BE2C (cell line): ENCODE measurements around the gene TOGARAM1.

Experiments used
- DNase-seq: peaks from one replicate; pipeline ENCODE4 v3.0.0-alpha.2; 2020
- H3K27me3 ChIP-seq: fragments of 250-450 bp; sonication (Bioruptor Pico); 2 replicates; pipeline ENCODE4 v1.5.1; 2020; ENCODE audit warnings: mild to moderate bottlenecking
- H3K36me3 ChIP-seq: fragments of 250-450 bp; sonication (Bioruptor Pico); 2 replicates; pipeline ENCODE4 v1.5.1; 2020; ENCODE audit warnings: mild to moderate bottlenecking
- H3K4me1 ChIP-seq: fragments of 250-450 bp; sonication (Bioruptor Pico); 2 replicates; pipeline ENCODE4 v1.5.1; 2020
- H3K4me3 ChIP-seq: 2 replicates; pipeline ENCODE4 v1.5.1; 2011; ENCODE audit warnings: low read depth, low read length
- H3K9me3 ChIP-seq: fragments of 250-450 bp; sonication (Bioruptor Pico); 2 replicates; pipeline ENCODE4 v1.5.1; 2020
- CTCF ChIP-seq: IDR thresholded peaks from 2 replicates; pipeline ENCODE4 v1.5.1; 2012; ENCODE audit warnings: mild to moderate bottlenecking, low read depth, low read length

The TOGARAM1 gene

GRCh38 chr14:45051896-45052295 lies 89.9 kb downstream of the TOGARAM1 start:
- Histone ChIP-seq H3K27me3 (no peaks in the 10 kb centered on the region), H3K4me3 (no peak overlapping the region), H3K9me3 (no peaks in the 10 kb centered on the region; the same call in 1 of the 2 replicates), H3K4me1 (no peaks in the 10 kb centered on the region), H3K36me3 (peaks cover 33% of the 10 kb centered on the region)
- TF ChIP-seq CTCF, result no peak
- no peak for DNase-seq

- Histone ChIP-seq H3K9me3 (no peaks in the 10 kb centered on the region; the same call in 1 of the 2 replicates), H3K36me3 (peaks cover 23% of the 10 kb centered on the region), H3K4me1 (no peaks in the 10 kb centered on the region), H3K27me3 (no peaks in the 10 kb centered on the region), H3K4me3 (no peak overlapping the region)
- TF ChIP-seq CTCF, result no peak
- no peak for DNase-seq
Observed at GRCh38 chr14:45057349-45057748, 95.4 kb downstream of the TOGARAM1 start.

- Histone ChIP-seq H3K9me3 (no peaks in the 10 kb centered on the region; the same call in 1 of the 2 replicates), H3K36me3 (peaks cover 20% of the 10 kb centered on the region), H3K27me3 (no peaks in the 10 kb centered on the region), H3K4me3 (no peak overlapping the region), H3K4me1 (no peaks in the 10 kb centered on the region)
- TF ChIP-seq CTCF, result no peak
- DNase-seq, result no peak
Observed at GRCh38 chr14:45057881-45058364, 95.9 kb downstream of the TOGARAM1 start.

GRCh38 chr14:45060551-45060950 lies 98.6 kb downstream of the TOGARAM1 start:
- DNase-seq, result no peak
- H3K4me1 ChIP-seq, result no peaks in the 10 kb centered on the region
- peaks cover 4% of the 10 kb centered on the region for H3K36me3 ChIP-seq
- H3K27me3 ChIP-seq, result no peaks in the 10 kb centered on the region
- no peak for TF ChIP-seq CTCF
- H3K4me3 ChIP-seq, result no peak overlapping the region
- H3K9me3 ChIP-seq, result no peaks in the 10 kb centered on the region; the same call in 1 of the 2 replicates

DNA sequence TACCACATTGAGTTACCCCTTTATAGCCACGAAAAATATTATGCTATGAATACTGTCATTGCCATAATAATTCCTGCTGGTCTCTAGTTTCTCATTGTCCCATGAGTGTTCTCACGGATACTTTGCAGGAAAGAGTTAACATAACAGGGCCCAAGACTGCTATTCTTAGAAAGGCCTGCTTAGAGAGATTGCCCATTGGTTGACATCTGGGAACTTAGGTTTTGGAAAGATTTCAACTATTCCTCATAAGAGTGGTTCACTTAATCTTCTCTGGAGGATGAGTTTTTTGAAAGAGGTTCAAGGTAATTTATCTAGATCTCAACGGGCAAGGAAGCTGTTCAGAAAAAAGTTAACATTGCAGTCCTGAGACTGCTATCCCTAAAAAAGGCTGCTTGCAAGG lies 103.5 kb downstream of the TOGARAM1 start:
- Histone ChIP-seq H3K4me3 (no peak overlapping the region), H3K36me3 (peaks cover 13% of the 10 kb centered on the region), H3K9me3 (no peaks in the 10 kb centered on the region), H3K27me3 (no peaks in the 10 kb centered on the region), H3K4me1 (no peaks in the 10 kb centered on the region)
- no peak for DNase-seq
- no peak for TF ChIP-seq CTCF

- Histone ChIP-seq H3K36me3 (peaks cover 13% of the 10 kb centered on the region), H3K27me3 (no peaks in the 10 kb centered on the region), H3K4me3 (no peak overlapping the region), H3K9me3 (no peaks in the 10 kb centered on the region), H3K4me1 (no peaks in the 10 kb centered on the region)
- no peak for DNase-seq
- TF ChIP-seq CTCF, result no peak
Observed at GRCh38 chr14:45065956-45066355, 104.0 kb downstream of the TOGARAM1 start.
